Mucosa of gallbladder (tissue), 1 donor: Measurements from ENCODE around the gene GALNTL6. TPM values are rescaled to one million over a fixed set of nuclear protein-coding genes. Genes with fewer than 3 reads are reported as not detected.

ENCODE experiments used
- DNase-seq: peaks from one replicate; pipeline ENCODE4 v3.0.0-alpha.2; 2020; ENCODE audit warnings: low spot score
- total RNA-seq: library from RNA; stranded (reverse); gene quantifications from one replicate; pipeline ENCODE4 v1.2.1, GENCODE V29; 2021
- donor health status: DM: no; HTN: no; CAD: no.

Gene GALNTL6
- total RNA-seq = 0.75 TPM

DNA sequence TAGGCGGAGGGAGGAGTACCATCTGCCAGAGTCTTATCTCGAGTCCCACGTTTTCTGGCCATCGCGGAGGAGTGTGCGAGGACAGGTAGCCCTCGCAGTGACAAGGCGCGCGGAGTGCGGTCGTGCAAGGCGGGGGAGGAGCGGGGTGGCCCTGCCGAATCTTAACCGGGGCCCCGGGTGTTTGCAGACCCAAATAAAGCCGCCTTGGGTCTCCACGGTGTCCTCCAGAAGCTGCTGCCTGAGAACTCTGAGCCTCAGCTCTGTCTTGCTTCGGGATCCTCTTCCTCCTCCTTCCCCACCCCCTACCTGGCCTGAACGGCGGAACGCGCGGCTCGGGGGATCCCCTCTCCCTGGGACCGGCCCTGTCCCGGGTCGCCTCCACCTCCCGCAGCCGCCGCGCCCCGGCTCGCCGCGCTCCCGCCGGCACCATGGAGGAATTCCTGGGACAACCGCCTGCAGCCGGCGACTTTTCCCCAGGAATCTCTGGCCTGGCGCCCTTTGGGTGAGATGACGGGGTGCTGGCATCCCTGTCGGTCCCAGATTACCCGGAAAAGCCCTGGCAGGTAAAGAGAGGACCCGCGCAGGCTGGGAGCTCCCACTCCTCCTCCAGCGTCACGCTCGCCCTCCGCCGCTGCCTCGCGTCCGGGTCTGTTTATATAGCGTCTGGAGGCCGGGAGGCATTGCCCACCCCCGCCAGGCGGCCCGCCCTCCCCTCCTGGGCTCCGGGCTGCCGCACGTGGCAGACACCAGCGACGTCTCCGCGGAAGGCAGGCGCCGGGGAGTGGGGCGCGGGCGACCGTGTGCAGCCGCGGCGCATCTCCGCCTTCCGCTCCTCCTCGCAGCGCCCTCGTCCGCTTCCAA lies at the start of gene GALNTL6:
Gene GALNTL6 (plus strand): TSS at position 740 of the 861 bp plus-strand sequence.
- DNase-seq = no peak

DNA sequence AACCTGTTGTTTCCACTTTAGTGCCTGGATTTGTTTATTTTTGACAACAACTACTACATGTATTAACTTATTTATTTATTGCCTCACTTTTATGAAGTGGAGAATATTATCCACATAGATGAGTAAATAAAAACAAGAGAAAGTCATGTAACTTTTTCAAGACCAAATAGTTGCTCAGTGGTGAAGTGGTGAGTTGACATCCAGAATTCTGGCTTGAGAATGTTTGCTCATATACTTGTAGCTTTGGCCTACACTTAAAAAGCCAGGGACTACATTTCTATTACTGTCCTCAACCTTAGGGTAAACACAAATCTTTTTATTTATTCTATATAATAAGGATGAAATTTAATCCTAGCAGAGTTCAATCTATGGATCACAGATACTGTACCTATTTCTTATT lies 47.7 kb upstream of the GALNTL6 start:
- DNase-seq = no peak

GRCh38 chr4:171774642-171775190 lies 38.5 kb upstream of the GALNTL6 start:
- DNase-seq = no peak

DNA sequence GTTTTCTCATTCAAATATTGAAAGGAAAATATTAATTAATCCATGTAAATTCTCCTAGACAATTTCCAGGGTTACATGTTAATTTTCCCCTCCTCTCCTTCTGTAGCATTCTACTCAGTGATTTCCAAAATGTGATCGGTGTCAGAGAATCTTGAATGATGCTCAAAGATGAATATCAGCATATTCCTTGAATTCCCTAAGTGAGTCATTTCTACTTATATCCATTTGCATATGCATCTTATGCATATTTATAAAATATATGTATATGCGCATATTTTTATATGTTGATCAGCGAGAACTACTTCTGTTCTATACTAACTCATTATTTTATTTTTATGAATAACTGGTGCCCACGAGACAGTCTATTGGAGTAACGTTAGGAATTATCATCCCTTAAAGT lies 33.9 kb upstream of the GALNTL6 start:
- no peak for DNase-seq

DNA sequence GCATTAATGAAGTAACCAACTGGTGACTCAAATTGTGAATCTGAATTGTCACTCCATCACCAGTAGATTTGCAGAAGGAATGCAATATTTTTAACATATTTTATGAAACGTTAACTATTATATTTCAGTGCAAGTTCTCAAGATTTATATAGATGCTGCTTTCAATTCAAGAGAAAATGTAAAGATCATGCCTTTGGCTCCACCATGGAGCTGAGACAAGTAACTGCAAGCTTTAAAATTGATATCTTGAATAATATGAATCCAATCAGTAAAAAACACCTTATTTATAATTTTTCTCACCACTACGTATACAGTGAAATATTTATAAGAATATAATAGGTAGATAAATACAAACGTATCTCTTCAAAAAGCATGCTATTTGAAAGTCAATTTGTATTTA lies 27.8 kb upstream of the GALNTL6 start:
- no peak for DNase-seq

DNA sequence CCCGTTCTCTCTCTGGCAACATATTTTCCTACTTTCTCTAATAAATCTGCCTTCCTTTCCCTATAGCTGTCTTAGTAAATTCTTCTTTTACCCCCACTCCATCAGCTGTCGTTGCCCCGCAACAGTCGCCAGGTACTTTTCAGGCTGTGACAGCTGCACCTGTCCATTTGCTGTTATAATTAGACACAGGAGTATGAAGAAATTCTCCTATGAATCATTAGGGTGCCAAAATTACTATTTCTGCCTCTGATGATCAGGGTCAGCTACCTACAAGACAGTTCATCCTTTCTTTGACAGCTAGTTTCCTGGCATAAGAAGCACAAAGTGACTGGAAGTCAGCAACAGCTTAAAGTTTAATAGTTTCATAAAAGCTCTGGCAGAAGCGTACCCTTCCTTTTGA lies 19.5 kb upstream of the GALNTL6 start:
- no peak for DNase-seq

- no peak for DNase-seq
Observed at GRCh38 chr4:171794528-171794927, 18.7 kb upstream of the GALNTL6 start.

DNA sequence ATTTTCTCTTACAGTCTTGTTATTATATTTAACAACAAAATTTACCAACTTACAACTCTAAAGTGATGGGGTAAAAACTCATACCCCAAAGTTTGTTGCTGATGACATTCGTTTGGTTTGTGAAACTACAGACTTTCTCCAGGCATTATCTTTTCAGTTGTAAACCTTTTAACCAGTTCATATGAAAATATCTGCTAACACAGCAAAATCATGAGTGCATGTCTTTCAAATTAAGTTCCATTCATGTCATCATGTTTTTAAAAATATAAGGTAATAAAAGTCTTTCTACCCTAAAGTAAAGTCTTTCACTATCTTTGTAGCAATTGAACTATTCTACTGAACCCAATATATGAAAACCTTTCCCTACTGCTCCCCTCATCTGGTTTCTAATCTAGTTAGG lies 3.4 kb upstream of the GALNTL6 start:
- DNase-seq = no peak

DNA sequence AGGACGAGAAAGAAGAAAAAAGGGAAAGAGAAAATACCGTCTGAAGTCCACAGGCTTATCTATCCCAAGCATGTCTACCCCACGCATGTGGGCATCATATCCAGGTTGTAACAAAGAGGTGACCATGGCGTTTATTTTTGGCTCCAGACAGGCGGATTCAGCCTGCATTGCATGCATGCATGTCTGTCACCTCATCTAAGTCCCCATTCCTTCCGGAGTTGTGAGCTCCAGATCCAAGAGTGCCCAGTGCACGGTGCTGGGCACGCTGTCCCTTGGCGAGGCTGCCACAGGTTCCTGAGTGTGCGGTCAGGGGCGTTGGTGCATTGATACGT lies 905 bp upstream of the GALNTL6 start:
- no peak for DNase-seq

DNA sequence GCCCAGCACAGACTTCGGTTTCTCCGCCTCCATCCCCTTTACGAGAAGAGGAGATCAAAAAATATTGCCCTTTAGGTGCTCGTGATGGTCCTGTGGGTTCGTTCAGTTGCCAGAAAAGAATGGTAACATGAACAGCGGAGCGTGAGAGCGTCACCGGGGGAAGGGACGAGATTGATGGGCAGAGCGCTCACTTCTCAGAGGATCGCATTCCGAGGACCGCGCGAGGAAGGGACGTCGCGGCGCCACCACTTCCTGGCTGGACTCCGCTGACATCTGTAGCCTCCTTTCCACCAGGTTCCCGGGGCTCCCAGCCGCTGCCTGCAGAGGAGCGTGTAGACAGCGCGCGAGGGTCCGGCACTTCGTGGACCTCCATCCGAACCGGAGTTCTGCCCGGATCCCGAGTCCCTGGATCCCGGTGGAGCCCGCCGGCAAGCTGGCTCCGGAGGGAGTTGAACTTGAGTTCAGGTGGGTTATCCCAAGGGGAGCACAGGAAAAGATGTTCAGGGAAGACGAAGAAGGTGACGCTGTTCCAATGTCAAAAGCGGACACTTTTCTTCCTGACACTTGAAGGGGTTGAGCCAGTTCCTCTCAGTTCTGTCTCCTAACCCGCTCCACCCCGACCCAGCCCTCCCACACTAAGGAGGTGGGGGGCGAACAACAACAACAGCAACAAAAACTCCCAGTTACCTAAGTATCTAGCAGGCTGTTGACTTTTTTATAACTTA lies 484 bp downstream of the GALNTL6 start:
- no peak for DNase-seq

DNA sequence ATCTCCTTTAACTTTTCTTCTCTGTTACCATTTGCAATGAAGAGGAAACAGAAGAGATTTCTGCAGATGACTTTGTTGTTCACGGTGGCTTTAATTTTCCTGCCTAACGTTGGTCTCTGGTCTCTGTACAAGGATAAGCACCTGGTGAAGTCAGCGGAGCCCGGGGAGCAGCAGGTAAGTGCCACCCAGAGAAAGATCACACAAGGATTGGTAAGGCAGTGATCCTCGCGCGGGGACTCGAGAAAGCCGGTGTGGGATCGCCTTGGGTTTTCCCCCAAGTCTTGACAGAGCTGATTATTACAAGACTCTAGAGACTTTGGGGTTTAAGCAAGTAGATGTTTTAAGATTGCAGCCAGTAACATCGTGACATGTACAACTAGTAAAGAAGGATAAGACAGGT lies 1.3 kb downstream of the GALNTL6 start:
- no peak for DNase-seq

DNA sequence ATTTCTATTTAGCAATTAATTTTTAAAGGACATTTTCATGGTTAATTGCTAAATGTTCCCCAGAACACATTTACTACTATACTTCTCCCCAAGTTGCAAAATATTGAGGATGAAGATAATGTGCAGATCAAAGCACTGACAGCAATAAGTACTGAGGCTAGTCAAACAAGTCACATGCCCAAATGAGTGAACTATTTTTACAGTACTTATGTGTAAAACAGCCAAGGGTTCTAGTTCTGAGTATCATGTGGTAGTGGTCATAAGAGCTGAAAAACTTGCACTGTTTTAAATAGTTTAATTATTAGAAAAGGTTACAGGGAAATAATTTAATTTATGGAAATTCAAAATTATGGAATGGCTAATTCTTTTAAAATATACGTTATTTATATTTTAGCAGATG lies 3.8 kb downstream of the GALNTL6 start:
- no peak for DNase-seq

DNA sequence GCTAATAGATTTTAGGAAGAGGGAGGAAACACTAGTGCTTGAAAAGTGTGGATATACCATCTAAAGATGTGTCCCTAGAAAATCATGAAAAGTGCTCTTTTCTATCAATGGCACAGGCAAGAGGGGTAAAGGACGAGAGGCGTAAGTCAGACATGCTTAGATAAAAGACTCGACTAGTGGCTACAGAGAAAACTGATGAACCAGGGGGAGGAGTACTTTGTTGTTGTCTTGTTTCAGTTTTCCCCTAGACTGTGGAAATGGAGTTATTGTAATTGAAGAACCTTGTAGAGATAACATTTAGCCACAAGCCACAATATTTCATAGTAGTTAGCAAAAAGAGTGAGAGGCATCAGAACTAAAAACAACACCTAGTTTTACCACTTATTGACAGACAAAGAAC lies 21.4 kb downstream of the GALNTL6 start:
- no peak for DNase-seq

DNA sequence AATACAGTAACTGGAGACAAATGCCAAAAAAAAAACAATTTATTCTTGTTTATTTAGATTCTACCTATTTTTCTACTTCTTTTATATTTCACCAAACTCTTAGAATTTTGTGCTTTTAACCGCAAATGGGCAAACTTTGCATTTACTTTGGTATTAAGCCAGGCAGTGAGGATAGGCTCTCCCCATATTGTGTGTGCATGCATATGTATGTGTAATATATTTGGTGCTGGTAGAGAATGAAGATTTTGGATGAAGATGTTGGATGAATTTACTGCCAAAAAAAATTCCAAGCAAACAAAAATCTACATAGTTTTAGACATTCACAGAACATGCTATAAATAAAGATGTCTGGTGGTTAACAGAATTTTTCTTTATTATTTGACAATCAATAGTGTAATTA lies 30.3 kb downstream of the GALNTL6 start:
- no peak for DNase-seq

- peak; percentile 37 for DNase-seq
Observed at GRCh38 chr4:171846232-171846631, 33.0 kb downstream of the GALNTL6 start.

DNA sequence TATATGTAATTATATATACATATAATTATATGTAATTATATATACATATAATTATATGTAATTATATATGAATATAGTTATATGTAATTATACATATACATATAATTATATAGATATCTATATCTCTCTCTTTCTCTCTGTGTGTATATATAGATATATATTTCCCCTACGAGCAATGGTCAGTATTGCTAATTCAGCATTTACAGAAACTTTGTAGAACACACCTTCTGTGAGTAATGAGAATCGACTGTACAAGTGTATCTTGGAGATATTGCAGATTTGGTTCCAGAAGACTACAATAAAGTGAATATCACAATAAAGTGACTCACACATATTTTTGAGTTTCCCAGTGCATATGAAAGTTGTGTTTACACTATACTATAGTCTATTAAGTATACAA lies 33.7 kb downstream of the GALNTL6 start:
- no peak for DNase-seq

DNA sequence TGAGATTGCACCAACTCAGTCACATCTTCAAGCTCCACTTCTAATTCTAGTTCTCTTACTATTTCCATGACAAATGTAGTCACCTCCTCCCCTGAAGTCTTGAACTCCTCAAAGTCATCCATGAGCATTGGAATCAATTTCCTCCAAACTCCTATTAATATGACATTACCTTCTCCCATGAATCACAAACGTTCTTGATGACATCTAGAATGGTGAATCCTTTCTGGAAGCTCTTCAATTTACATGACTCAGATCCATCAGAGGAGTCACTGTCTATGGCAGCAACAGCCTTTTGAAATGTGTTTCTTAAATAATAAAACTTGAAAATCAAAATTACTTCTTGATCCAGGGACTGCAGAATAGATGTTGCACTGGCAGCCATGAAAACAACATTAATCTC lies 34.5 kb downstream of the GALNTL6 start:
- no peak for DNase-seq

GRCh38 chr4:171849686-171850222 lies 36.5 kb downstream of the GALNTL6 start:
- no peak for DNase-seq

GRCh38 chr4:171851295-171851694 lies 38.1 kb downstream of the GALNTL6 start:
- no peak for DNase-seq

GRCh38 chr4:171857302-171858012 lies 44.3 kb downstream of the GALNTL6 start:
- no peak for DNase-seq

DNA sequence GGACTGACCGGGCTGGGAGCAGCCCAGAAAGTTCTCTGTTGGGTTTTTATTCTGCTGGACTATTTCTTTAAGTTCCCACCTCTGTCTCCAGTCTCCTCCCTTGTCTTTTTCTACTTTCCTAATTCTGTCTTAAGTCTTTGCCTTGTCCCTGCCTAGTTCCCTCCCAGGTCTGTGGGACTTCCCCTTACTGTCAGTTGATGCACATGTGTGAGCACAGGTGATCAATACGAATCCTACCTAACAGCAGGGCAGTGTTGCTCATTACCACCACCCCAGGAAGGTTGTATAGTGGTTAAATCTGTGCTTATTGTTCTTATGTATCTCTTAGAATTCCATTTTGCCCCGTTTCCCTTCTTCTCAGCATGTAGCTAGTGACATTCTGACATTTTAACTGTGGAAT lies 62.1 kb downstream of the GALNTL6 start:
- no peak for DNase-seq

DNA sequence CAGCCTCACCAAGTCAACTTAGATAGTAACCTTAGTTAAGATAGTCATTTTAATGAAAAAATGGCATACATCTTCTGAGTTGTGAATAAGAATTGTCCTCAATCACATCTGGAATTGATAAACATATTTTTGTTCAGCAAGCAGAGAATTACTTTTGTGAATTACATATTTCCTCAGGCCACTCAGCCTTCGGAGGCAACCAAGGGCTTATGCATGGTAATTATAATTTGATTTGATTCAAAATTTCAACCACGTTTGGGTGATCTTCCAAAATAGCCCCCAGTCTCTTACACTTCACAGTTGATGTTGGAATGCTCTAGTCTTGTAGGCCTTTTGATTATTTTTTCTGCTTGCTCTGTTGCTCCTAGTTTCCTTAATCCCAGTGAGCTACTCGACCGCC lies 63.4 kb downstream of the GALNTL6 start:
- DNase-seq = no peak
